Activated T-helper 17 cell treated with anti-CD3 and anti-CD28 coated beads, Interleukin-2, amount 50 U/mL, for 72 hours (primary cell): ENCODE data around the gene CDCP1. TPM values are rescaled to one million over a fixed set of nuclear protein-coding genes. Genes with fewer than 3 reads are reported as not detected.

Experiments used
- ATAC-seq: fragments of 150-1000 bp; cut with Tn5 transposase; replicated peaks from 2 replicates; pipeline ENCODE4 v1.10.0; 2021; ENCODE audit warnings: mild to moderate bottlenecking, moderate library complexity
- H3K27ac Mint-ChIP-seq: one replicate; pipeline ENCODE4 v1.8.0; 2022; ENCODE audit warnings: mixed read lengths
- H3K27me3 Mint-ChIP-seq: one replicate; pipeline ENCODE4 v1.8.0; 2022; ENCODE audit warnings: mixed read lengths
- H3K36me3 Mint-ChIP-seq: one replicate; pipeline ENCODE4 v1.8.0; 2022; ENCODE audit warnings: low read depth, mild to moderate bottlenecking, mixed read lengths
- H3K4me1 Mint-ChIP-seq: one replicate; pipeline ENCODE4 v1.8.0; 2022; ENCODE audit warnings: mixed read lengths
- H3K4me3 Mint-ChIP-seq: one replicate; pipeline ENCODE4 v1.8.0; 2022; ENCODE audit warnings: mild to moderate bottlenecking, mixed read lengths
- H3K9me3 Mint-ChIP-seq: one replicate; pipeline ENCODE4 v1.8.0; 2022; ENCODE audit warnings: mixed read lengths
- total RNA-seq, 2 donors: library from RNA; stranded (reverse); gene quantifications; one replicate each; pipeline ENCODE4 v1.2.3, GENCODE V29; 2022

Gene CDCP1
- total RNA-seq, 2 donors from 2014 or later, result 0.17 to 0.53 TPM

DNA sequence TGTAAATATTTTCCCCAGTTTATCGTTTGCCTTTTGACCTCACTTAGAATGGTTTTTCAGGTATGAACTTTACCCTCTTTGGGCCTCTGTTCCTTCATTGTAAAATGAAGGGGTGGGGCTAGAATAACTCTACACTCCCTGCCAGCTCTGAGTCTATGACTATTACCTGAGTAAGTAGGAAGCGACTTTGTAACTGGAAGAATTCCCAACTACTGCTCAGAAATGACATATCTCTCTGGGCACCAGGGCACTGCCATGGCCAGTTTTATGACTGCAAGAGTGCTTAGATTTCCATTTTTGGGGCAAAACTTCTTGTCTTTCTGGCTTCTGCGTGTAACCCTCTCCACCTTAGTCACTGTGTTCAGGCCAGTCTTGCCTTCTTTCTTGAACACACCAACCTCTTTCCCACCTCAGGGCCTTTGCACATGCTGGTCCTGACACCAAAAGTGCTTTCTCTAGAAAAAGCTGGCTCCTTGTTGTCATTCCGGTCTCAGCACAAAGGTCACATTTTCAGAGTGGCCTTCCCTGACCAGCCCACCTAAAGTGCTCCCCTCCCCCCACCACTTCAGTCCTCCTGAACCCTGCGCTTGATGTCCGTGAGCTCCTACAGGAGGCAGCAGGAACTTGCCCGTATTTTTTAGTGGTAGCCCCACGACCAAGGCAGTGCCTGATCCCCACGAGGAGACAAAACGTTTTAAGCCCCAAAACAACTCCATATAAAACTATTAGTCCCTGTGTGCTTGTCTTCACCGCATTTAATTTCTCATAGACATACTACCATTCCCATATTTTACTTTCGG is 25.6 kb downstream of the CDCP1 start:
- Mint-ChIP-seq H3K27me3 (peaks cover 11% of the 10 kb centered on the region), H3K9me3 (no peaks in the 10 kb centered on the region), H3K4me3 (no peak overlapping the region), H3K4me1 (peaks cover 9% of the 10 kb centered on the region), H3K36me3 (no peaks in the 10 kb centered on the region), H3K27ac (no peak overlapping the region)
- ATAC-seq, result no peak

- Mint-ChIP-seq H3K4me3 (no peak overlapping the region), H3K9me3 (no peaks in the 10 kb centered on the region), H3K4me1 (peaks cover 9% of the 10 kb centered on the region), H3K27me3 (peaks cover 9% of the 10 kb centered on the region), H3K27ac (no peak overlapping the region), H3K36me3 (no peaks in the 10 kb centered on the region)
- no peak for ATAC-seq
Measured at GRCh38 chr3:45119824-45120358, 26.3 kb downstream of the CDCP1 start.

- Mint-ChIP-seq H3K4me1 (peaks cover 9% of the 10 kb centered on the region), H3K27ac (no peak overlapping the region), H3K27me3 (peaks cover 6% of the 10 kb centered on the region)
Measured at GRCh38 chr3:45119376-45119775, 26.8 kb downstream of the CDCP1 start.

GRCh38 chr3:45118615-45119071 is 27.5 kb downstream of the CDCP1 start:
- Mint-ChIP-seq H3K36me3 (no peaks in the 10 kb centered on the region), H3K27ac (no peak overlapping the region)
- no peak for ATAC-seq

More at GRCh38 chr3:45119376-45119775, 26.8 kb downstream of the CDCP1 start:
- Mint-ChIP-seq H3K36me3 (no peaks in the 10 kb centered on the region), H3K9me3 (no peaks in the 10 kb centered on the region), H3K4me3 (no peak overlapping the region)
- ATAC-seq, result no peak

DNA sequence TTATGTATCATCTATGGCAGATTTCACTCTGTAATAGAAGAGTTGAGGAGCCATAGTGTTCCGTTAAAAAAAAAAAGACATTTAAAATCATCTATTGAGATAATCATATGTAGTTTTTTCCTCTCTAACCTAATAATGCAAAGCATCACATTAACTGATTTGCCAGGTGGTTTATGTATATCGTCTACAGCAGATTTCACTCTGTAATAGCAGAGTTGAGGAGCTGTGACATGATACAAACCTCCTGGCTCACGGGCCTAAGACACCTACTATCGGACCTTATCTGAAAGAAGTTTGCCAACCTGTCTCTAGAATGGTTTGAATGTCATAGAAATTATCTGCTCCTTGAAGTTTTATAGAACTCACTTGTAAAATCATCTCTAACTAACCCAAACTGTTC is 29.8 kb downstream of the CDCP1 start:
- Mint-ChIP-seq H3K27me3 (peaks cover 6% of the 10 kb centered on the region), H3K4me3 (no peak overlapping the region), H3K36me3 (no peaks in the 10 kb centered on the region), H3K27ac (no peak overlapping the region), H3K4me1 (peaks cover 9% of the 10 kb centered on the region), H3K9me3 (no peaks in the 10 kb centered on the region)
- ATAC-seq, result no peak

More at GRCh38 chr3:45118615-45119071, 27.5 kb downstream of the CDCP1 start:
- Mint-ChIP-seq H3K4me1 (peaks cover 9% of the 10 kb centered on the region), H3K4me3 (no peak overlapping the region), H3K27me3 (peaks cover 6% of the 10 kb centered on the region), H3K9me3 (no peaks in the 10 kb centered on the region)

GRCh38 chr3:45113625-45114050 is 32.5 kb downstream of the CDCP1 start:
- Mint-ChIP-seq H3K27me3 (peaks cover 3% of the 10 kb centered on the region), H3K36me3 (no peaks in the 10 kb centered on the region), H3K4me1 (peaks cover 25% of the 10 kb centered on the region), H3K27ac (peak overlapping the region; percentile 15), H3K9me3 (no peaks in the 10 kb centered on the region), H3K4me3 (no peak overlapping the region)
- ATAC-seq, result peak; percentile 17

DNA sequence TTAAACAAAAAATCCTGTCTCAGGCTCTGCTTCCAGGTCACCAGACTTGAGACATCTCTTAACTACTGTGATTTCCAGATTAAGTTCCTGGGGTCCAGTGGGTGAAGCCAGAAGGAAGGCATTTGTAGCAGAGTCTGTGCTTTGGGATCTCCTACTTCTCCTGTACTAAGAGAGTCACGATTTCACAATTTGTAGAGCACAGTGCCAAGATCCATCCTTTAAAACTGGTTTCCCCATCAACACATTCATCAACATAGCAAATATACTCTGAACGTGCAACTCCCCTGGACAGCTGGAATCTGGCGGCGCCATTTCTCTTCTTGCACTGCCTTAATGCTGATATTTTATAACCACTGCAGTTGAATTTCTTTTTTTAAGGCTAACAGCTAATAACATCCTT is 33.2 kb downstream of the CDCP1 start:
- Mint-ChIP-seq H3K36me3 (no peaks in the 10 kb centered on the region), H3K9me3 (no peaks in the 10 kb centered on the region), H3K27ac (peak overlapping the region; percentile 15), H3K4me1 (peaks cover 20% of the 10 kb centered on the region), H3K27me3 (peaks cover 2% of the 10 kb centered on the region), H3K4me3 (no peak overlapping the region)
- ATAC-seq, result no peak

- no peak for ATAC-seq
- Mint-ChIP-seq H3K27ac (peak overlapping the region; percentile 64), H3K9me3 (no peaks in the 10 kb centered on the region), H3K4me3 (peak overlapping the region; percentile 68), H3K4me1 (peaks cover 31% of the 10 kb centered on the region), H3K27me3 (no peaks in the 10 kb centered on the region), H3K36me3 (no peaks in the 10 kb centered on the region)
Measured at GRCh38 chr3:45110509-45110833, 35.7 kb downstream of the CDCP1 start.

DNA sequence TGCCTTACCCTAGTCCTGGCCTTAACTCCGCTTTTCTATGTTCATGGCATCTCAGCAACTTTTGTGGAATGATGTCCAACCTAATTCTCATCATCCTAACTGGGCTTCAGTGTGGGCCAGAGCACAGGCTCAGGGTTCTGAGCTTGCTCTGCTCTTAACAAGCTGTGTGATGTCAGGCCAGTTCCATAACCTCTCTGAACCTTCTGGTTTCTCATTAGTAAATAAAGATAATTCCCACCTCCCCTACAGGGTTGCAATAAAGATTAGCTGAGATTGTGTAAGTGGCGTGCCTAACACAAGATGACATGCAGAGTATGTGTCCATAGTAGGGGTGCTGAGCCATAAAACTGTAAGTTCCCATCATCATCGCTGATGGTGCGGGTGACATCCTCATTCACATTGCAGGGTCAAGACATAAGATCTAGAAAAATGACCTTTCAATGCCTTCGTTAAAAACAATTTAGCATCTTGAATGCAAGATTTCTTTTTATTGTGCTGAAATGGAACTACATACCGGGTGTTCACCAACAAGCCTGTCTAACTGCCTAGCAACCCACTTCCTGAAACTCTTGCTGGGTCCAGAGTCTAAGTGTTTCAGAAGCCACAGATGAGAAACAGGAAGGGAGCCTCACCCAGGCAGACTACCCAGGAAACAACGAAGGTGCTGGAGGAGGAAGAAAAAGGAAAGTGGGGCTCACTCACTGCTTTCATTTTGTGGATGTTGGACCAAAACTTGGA is 36.2 kb downstream of the CDCP1 start:
- peak overlapping the region; percentile 64 for H3K27ac Mint-ChIP-seq
- peaks cover 36% of the 10 kb centered on the region for H3K4me1 Mint-ChIP-seq
- H3K4me3 Mint-ChIP-seq, result peak overlapping the region; percentile 68
- peak; percentile 51 for ATAC-seq
- H3K36me3 Mint-ChIP-seq, result no peaks in the 10 kb centered on the region
- H3K27me3 Mint-ChIP-seq, result no peaks in the 10 kb centered on the region
- no peaks in the 10 kb centered on the region for H3K9me3 Mint-ChIP-seq

DNA sequence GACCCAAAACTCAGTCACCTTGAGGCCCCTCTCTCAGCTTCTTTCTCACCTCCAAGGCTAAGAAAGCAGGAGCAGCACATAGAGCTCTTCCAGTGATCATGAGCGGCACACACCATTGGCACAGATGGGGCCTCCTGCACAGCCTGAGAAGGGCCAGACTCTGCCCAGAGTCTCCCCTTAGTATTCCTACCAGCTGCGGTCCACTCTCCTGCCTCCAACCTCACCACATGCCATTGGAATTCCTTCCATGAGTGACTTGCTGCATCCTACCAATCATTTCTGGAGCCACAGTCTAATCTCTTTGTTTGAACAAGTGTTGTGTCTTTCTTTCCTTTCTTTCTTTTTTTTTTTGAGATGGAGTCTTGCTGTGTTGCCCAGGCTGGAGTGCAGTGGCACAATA is 39.3 kb downstream of the CDCP1 start:
- H3K27ac Mint-ChIP-seq, result peak overlapping the region; percentile 51
- no peak for ATAC-seq
- no peaks in the 10 kb centered on the region for H3K9me3 Mint-ChIP-seq
- peaks cover 44% of the 10 kb centered on the region for H3K4me1 Mint-ChIP-seq
- H3K27me3 Mint-ChIP-seq, result peaks cover 7% of the 10 kb centered on the region
- no peaks in the 10 kb centered on the region for H3K36me3 Mint-ChIP-seq
- H3K4me3 Mint-ChIP-seq, result no peak overlapping the region

DNA sequence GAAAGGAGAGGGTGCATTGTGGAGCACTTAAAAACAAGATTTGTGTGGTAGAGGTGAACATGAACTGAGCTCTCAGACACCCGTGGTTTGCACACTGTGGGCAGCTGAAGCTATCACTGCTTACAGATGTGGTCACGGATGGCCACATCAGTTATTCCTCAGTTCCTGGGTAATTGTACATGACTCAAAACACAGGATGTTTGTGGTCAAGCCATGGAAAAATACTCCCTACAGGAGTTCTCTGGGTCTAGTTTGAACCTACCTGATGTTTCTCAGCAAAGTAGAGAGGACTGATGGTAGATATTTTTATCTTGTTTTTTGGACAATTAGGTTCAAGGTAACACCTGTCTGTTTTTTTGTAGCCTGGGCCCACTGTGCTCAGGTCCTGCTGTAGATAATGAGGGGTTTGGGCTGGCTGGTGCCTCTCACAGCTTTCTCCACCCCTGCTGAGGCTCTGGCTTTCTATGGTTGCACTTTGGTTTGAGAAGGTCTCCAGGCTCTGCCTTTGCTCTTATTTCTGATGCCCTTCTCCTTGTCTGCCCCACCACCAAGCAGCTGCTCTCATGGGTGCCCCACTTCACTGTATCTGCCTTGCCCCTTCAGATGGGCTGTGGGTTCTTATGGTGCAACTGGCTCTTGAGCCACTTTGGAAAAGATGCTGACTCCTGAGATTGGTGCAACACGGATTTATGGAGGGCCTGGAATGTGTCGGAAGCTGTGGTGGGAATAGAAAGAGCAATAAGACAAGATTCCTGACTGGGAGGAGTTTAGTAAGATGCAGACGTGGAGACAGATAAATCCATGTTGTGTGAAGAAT is 40.1 kb downstream of the CDCP1 start:
- peaks cover 7% of the 10 kb centered on the region for H3K27me3 Mint-ChIP-seq
- peak; percentile 95 for ATAC-seq
- no peaks in the 10 kb centered on the region for H3K9me3 Mint-ChIP-seq
- H3K36me3 Mint-ChIP-seq, result no peaks in the 10 kb centered on the region
- peak overlapping the region; percentile 39 for H3K4me3 Mint-ChIP-seq
- H3K27ac Mint-ChIP-seq, result peak overlapping the region; percentile 51
- H3K4me1 Mint-ChIP-seq, result peaks cover 44% of the 10 kb centered on the region

DNA sequence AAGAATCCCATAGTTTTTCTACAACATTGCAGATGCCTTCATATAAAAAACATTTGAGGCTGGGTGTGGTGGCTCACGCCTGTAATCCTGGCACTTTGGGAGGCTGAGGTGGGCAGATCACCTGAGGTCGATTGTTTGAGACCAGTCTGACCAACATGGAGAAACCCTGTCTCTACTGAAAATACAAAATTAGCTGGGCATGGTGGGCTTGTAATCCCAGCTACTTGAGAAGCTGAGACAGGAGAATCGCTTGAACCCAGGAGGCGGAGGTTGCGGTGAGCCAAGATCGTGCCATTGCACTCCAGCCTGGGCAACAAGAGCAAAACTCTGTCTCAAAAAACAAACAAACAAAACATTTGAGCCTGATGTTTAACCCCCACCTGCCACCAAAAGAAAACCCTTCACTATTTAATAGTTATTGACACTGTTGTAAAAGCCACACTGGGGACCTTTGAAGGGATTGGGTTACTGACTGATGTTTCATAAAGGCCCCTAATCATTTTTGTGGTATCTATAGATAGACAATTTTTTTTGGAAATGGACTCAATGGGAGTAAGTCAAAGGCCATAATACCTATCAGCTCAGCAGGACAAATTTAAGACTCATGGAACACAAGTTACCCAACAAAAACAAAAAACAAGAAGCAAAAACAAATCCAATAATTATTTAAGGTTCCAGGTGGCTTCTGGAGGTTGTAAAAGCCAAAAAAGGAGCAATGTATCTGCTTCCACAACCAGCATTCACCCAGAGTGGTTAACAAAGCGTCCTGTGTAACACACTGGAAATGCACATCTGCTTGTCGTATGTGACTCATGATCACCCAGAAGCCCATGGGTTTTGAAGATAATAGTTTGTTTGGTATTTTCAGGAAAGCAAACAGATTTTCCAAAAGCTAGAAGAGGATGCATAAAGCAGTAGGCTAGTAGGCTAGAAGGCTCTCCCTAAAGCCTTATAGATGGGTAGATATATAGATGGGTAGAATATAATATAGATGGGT is 41.2 kb downstream of the CDCP1 start:
- peak overlapping the region; percentile 51 for H3K27ac Mint-ChIP-seq
- peak; percentile 25 for ATAC-seq
- peak overlapping the region; percentile 39 for H3K4me3 Mint-ChIP-seq

More for the DNA sequence above, 41.2 kb downstream of the CDCP1 start:
- Mint-ChIP-seq H3K27me3 (peaks cover 11% of the 10 kb centered on the region), H3K36me3 (no peaks in the 10 kb centered on the region), H3K9me3 (no peaks in the 10 kb centered on the region), H3K4me1 (peaks cover 37% of the 10 kb centered on the region)
